GM23248 (cell line): ENCODE results near the gene SLC15A3. TPM values are rescaled to one million over a fixed set of nuclear protein-coding genes. Genes with fewer than 3 reads are reported as not detected.

Source experiments
- DNase-seq: peaks from one replicate; pipeline ENCODE4 v3.0.0-alpha.2; 2015
- H2AFZ ChIP-seq: fragments of 200-600 bp; sonication (generic); 2 replicates; pipeline ENCODE4 v1.6.1; 2016; ENCODE audit warnings: antibody characterized with exemption
- H3F3A ChIP-seq: fragments of 200-600 bp; sonication (generic); 2 replicates; pipeline ENCODE4 v1.6.1; 2016; ENCODE audit warnings: mild to moderate bottlenecking, antibody characterized with exemption, mixed run types; ENCODE audit not compliant: insufficient read depth
- H3K27ac ChIP-seq: fragments of 200-600 bp; sonication (generic); 2 replicates; pipeline ENCODE4 v1.5.1; 2016; ENCODE audit warnings: mild to moderate bottlenecking
- H3K27me3 ChIP-seq: fragments of 200-600 bp; sonication (generic); replicated peaks from 2 replicates; pipeline ENCODE4 v1.6.1; 2016; ENCODE audit warnings: mild to moderate bottlenecking; ENCODE audit not compliant: insufficient read depth
- H3K36me3 ChIP-seq: fragments of 200-600 bp; sonication (generic); 2 replicates; pipeline ENCODE4 v1.6.1; 2016; ENCODE audit warnings: low read depth, mild to moderate bottlenecking
- H3K4me1 ChIP-seq: fragments of 200-600 bp; sonication (generic); 2 replicates; pipeline ENCODE4 v1.6.1; 2016; ENCODE audit warnings: mild to moderate bottlenecking; ENCODE audit not compliant: insufficient read depth
- H3K4me2 ChIP-seq: fragments of 200-600 bp; sonication (generic); one replicate; pipeline ENCODE4 v1.6.1; 2016; ENCODE audit warnings: mild to moderate bottlenecking; ENCODE audit not compliant: unreplicated experiment
- H3K4me3 ChIP-seq: fragments of 200-600 bp; sonication (generic); 2 replicates; pipeline ENCODE4 v1.5.1; 2016; ENCODE audit warnings: mild to moderate bottlenecking
- H3K79me2 ChIP-seq: fragments of 200-600 bp; sonication (generic); 2 replicates; pipeline ENCODE4 v1.6.1; 2016; ENCODE audit warnings: mild to moderate bottlenecking; ENCODE audit not compliant: insufficient read depth
- H3K9ac ChIP-seq: fragments of 200-600 bp; sonication (generic); 2 replicates; pipeline ENCODE4 v1.6.1; 2016; ENCODE audit warnings: mild to moderate bottlenecking
- H3K9me2 ChIP-seq: fragments of 200-600 bp; sonication (generic); 2 replicates; pipeline ENCODE4 v1.6.1; 2016; ENCODE audit warnings: mixed run types, mild to moderate bottlenecking, moderate library complexity; ENCODE audit not compliant: insufficient read depth
- H3K9me3 ChIP-seq: fragments of 200-600 bp; sonication (generic); one replicate; pipeline ENCODE4 v1.6.1; 2017; ENCODE audit warnings: low read depth
- H4K20me1 ChIP-seq: fragments of 200-600 bp; sonication (generic); 2 replicates; pipeline ENCODE4 v1.6.0; 2016; ENCODE audit not compliant: insufficient read depth
- EZH2 ChIP-seq: fragments of 200-600 bp; sonication (generic); IDR thresholded peaks from 2 replicates; pipeline ENCODE4 v1.6.1; 2018; ENCODE audit warnings: antibody characterized with exemption, mild to moderate bottlenecking; ENCODE audit not compliant: insufficient read depth, poor library complexity, severe bottlenecking
- EZH2phosphoT487 ChIP-seq: fragments of 200-600 bp; sonication (generic); IDR thresholded peaks from 2 replicates; pipeline ENCODE4 v1.6.1; 2018; ENCODE audit warnings: antibody characterized with exemption, moderate library complexity, mild to moderate bottlenecking, low read depth; ENCODE audit not compliant: insufficient read depth
- WGBS, 2 experiments: methylation state at CpG; one replicate each; pipeline ENCODE4 v1.1.6; 2015 to 2017; ENCODE audit warnings: low lambda C conversion rate in 2 of 2, low coverage in 1 of 2; ENCODE audit errors: missing lambda C conversion rate in 2 of 2; 5-methylcytosine and 5-hydroxymethylcytosine counted together
- in situ Hi-C: fragments of 300-500 bp; cut with MboI; formaldehyde crosslinking; loops from 2 replicates; pipeline ENCODE4 v1.15.0; 2020
- polyA plus RNA-seq: library from polyadenylated mRNA; unstranded; fragments of >200 nt; fragmentation: Nextera tagmentation; extraction: Ambion mirVana; gene quantifications from 2 replicates; pipeline ENCODE4 v1.2.1, GENCODE V29; 2016
- total RNA-seq: library from RNA; depleted of rRNA; stranded (reverse); fragments of >200 nt; shearing (Covaris generic); gene quantifications from 2 replicates; pipeline ENCODE4 v1.2.3, GENCODE V29; 2014

SLC15A3 gene
- total and polyA plus RNA-seq, 2 experiments from 2014 or later = 1.5 to 2.2 TPM

GRCh38 chr11:60902625-60903024, 49.4 kb downstream of the SLC15A3 start:
- H3K4me1 ChIP-seq = peaks cover 14% of the 10 kb centered on the region
- no peak overlapping the region for H3K9ac ChIP-seq
- H3F3A ChIP-seq = peaks cover 22% of the 10 kb centered on the region
- in situ Hi-C loops = no loop called here
- H3K79me2 ChIP-seq = peaks cover 44% of the 10 kb centered on the region
- no peaks in the 10 kb centered on the region for H3K9me2 ChIP-seq
- no peak overlapping the region for H3K4me3 ChIP-seq
- no peaks in the 10 kb centered on the region for H3K27me3 ChIP-seq
- no peak overlapping the region for H3K4me2 ChIP-seq
- H4K20me1 ChIP-seq = peaks cover 8% of the 10 kb centered on the region; the same call in 1 of the 2 replicates
- H3K9me3 ChIP-seq = no peaks in the 10 kb centered on the region
- WGBS, 2 experiments = 93 to 96% methylated on average over 11 of the region's 11 CpGs
- peaks cover 35% of the 10 kb centered on the region for H3K36me3 ChIP-seq
- DNase-seq = no peak
- no peak overlapping the region for H3K27ac ChIP-seq
- H2AFZ ChIP-seq = no peak overlapping the region
- no peak for TF ChIP-seq EZH2
- TF ChIP-seq EZH2phosphoT487 = no peak

- no peak overlapping the region for H2AFZ ChIP-seq
- H3K27ac ChIP-seq = no peak overlapping the region
- TF ChIP-seq EZH2phosphoT487 (no peak), EZH2 (no peak)
- H3K27me3 ChIP-seq = no peaks in the 10 kb centered on the region
- H3K79me2 ChIP-seq = peaks cover 42% of the 10 kb centered on the region
- in situ Hi-C loops = no loop called here
- no peak for DNase-seq
- peaks cover 20% of the 10 kb centered on the region for H3F3A ChIP-seq
- H3K4me3 ChIP-seq = no peak overlapping the region
- H3K4me1 ChIP-seq = peaks cover 10% of the 10 kb centered on the region
- H3K9me2 ChIP-seq = no peaks in the 10 kb centered on the region
- no peak overlapping the region for H3K4me2 ChIP-seq
- H4K20me1 ChIP-seq = peaks cover 8% of the 10 kb centered on the region; the same call in 1 of the 2 replicates
- H3K36me3 ChIP-seq = peaks cover 52% of the 10 kb centered on the region
- 64 to 71% methylated on average over 13 of the region's 13 CpGs for WGBS, 2 experiments
- H3K9me3 ChIP-seq = no peaks in the 10 kb centered on the region
- H3K9ac ChIP-seq = no peak overlapping the region
Measured at GRCh38 chr11:60900673-60901404, 51.1 kb downstream of the SLC15A3 start.

GRCh38 chr11:60899977-60900376, 52.0 kb downstream of the SLC15A3 start:
- peaks cover 11% of the 10 kb centered on the region for H3F3A ChIP-seq
- no peaks in the 10 kb centered on the region for H3K9me2 ChIP-seq
- H3K4me3 ChIP-seq = no peak overlapping the region
- H3K9ac ChIP-seq = no peak overlapping the region
- no peak overlapping the region for H3K4me2 ChIP-seq
- H2AFZ ChIP-seq = no peak overlapping the region
- H4K20me1 ChIP-seq = peaks cover 8% of the 10 kb centered on the region; the same call in 1 of the 2 replicates
- in situ Hi-C loops = loop anchor here (10.0 kb wide), 1 partner anchor 65 kb away; no protein-coding TSS in a partner anchor
- H3K36me3 ChIP-seq = peaks cover 61% of the 10 kb centered on the region
- peaks cover 34% of the 10 kb centered on the region for H3K79me2 ChIP-seq
- peaks cover 4% of the 10 kb centered on the region for H3K4me1 ChIP-seq
- no peak for TF ChIP-seq EZH2phosphoT487
- TF ChIP-seq EZH2 = no peak
- H3K27me3 ChIP-seq = no peaks in the 10 kb centered on the region
- DNase-seq = no peak
- no peak overlapping the region for H3K27ac ChIP-seq
- H3K9me3 ChIP-seq = no peaks in the 10 kb centered on the region
- WGBS, 2 experiments = 63% methylated on average over 4 of the region's 4 CpGs

- H3K9me2 ChIP-seq = no peaks in the 10 kb centered on the region
- H3K79me2 ChIP-seq = peaks cover 27% of the 10 kb centered on the region
- H3K27ac ChIP-seq = no peak overlapping the region
- TF ChIP-seq EZH2phosphoT487 (no peak), EZH2 (no peak)
- H3K36me3 ChIP-seq = peaks cover 67% of the 10 kb centered on the region
- peak; percentile 77 for DNase-seq
- H3F3A ChIP-seq = peaks cover 11% of the 10 kb centered on the region
- H4K20me1 ChIP-seq = peaks cover 4% of the 10 kb centered on the region; the same call in 1 of the 2 replicates
- no peak overlapping the region for H3K4me2 ChIP-seq
- in situ Hi-C loops = loop anchor here (10.0 kb wide), 1 partner anchor 64 kb away; no protein-coding TSS in a partner anchor
- H3K27me3 ChIP-seq = no peaks in the 10 kb centered on the region
- no peaks in the 10 kb centered on the region for H3K4me1 ChIP-seq
- H3K4me3 ChIP-seq = no peak overlapping the region
- H2AFZ ChIP-seq = no peak overlapping the region
- H3K9ac ChIP-seq = peak overlapping the region; percentile 11; the same call in 1 of the 2 replicates
- 58% methylated on average over 12 of the region's 12 CpGs for WGBS, 2 experiments
- no peaks in the 10 kb centered on the region for H3K9me3 ChIP-seq
Measured at GRCh38 chr11:60899046-60899936, 52.7 kb downstream of the SLC15A3 start.
